ENCODE data around the gene ARHGAP6. TPM values are rescaled to one million over a fixed set of nuclear protein-coding genes. Genes with fewer than 3 reads are reported as not detected.

ARHGAP6 gene
- total RNA-seq, 1 experiment from 2014 or later: 0.10 TPM

- no peak overlapping the region for H3K9ac ChIP-seq (ENCODE audit: low read length)
- ATAC-seq (no peak), DNase-seq (ENCODE audit: low read depth, low spot score) (no peak)
- H3K4me2 ChIP-seq (ENCODE audit: low read length): no peak overlapping the region
- H3K9me3 ChIP-seq (ENCODE audit: control insufficient read depth in 1 of 2, insufficient read depth in 1 of 2, low read depth in 1 of 2, low read length in 2 of 2): no peaks in the 10 kb centered on the region
- ChIA-PET POLR2A (no interaction called here), CTCF (no interaction called here), RAD21 (ENCODE audit: low non-redundant PET in 1 of 2, low total read pairs in 2 of 2, uncharacterized antibody in 2 of 2, unreplicated experiment in 2 of 2) (no interaction called here)
- no peaks in the 10 kb centered on the region for H3K9me2 ChIP-seq (ENCODE audit: insufficient read depth)
- no peaks in the 10 kb centered on the region for H3K36me3 ChIP-seq (ENCODE audit: control insufficient read depth in 1 of 2, insufficient read depth in 2 of 2, low read length in 2 of 2)
- no peak overlapping the region for H3K27ac ChIP-seq (ENCODE audit: low read depth, low read length)
- no peaks in the 10 kb centered on the region for H3K79me2 ChIP-seq (ENCODE audit: insufficient read depth, low read length)
- H3K4me3 ChIP-seq (replicated peaks in 1 of 2; ENCODE audit: low read depth in 1 of 2, low read length in 2 of 2): no peak overlapping the region
- no peaks in the 10 kb centered on the region for H3K4me1 ChIP-seq (ENCODE audit: control insufficient read depth in 1 of 2, insufficient read depth in 2 of 2, low read length in 2 of 2)
- no peak for TF ChIP-seq ZBTB33 (IDR thresholded peaks at IDR 0.05; ENCODE audit: extremely low read depth, insufficient replicate concordance, low read length)
- no peak for TF ChIP-seq EZH2phosphoT487 (IDR thresholded peaks at IDR 0.05; ENCODE audit: borderline replicate concordance)
- no peaks in the 10 kb centered on the region for H4K20me1 ChIP-seq (ENCODE audit: insufficient read depth)
- intact Hi-C loops (cut with micrococcal nuclease): no loop called here
- no TSS peak for BruUV-seq (replicated peaks)
- H3K27me3 ChIP-seq (ENCODE audit: insufficient read depth, low read length): no peaks in the 10 kb centered on the region
- no peak overlapping the region for H2AFZ ChIP-seq (ENCODE audit: low read depth, low read length, poor library complexity, severe bottlenecking)
These were observed 192.8 kb downstream of the ARHGAP6 start for GRCh38 chrX:11472879-11473278.

GRCh38 chrX:11472381-11472780 is 193.3 kb downstream of the ARHGAP6 start:
- H3K79me2 ChIP-seq (ENCODE audit: insufficient read depth, low read length): no peaks in the 10 kb centered on the region
- RAD21 ChIA-PET (ENCODE audit: low non-redundant PET in 1 of 2, low total read pairs in 2 of 2, uncharacterized antibody in 2 of 2, unreplicated experiment in 2 of 2): no interaction called here
- CTCF ChIA-PET: no interaction called here
- POLR2A ChIA-PET: no interaction called here
- H4K20me1 ChIP-seq (ENCODE audit: insufficient read depth): no peaks in the 10 kb centered on the region
- H3K36me3 ChIP-seq (ENCODE audit: control insufficient read depth in 1 of 2, insufficient read depth in 2 of 2, low read length in 2 of 2): no peaks in the 10 kb centered on the region
- no peaks in the 10 kb centered on the region for H3K4me1 ChIP-seq (ENCODE audit: control insufficient read depth in 1 of 2, insufficient read depth in 2 of 2, low read length in 2 of 2)
- H3K9ac ChIP-seq (ENCODE audit: low read length): no peak overlapping the region
- no TSS peak for BruUV-seq (replicated peaks)
- no peak overlapping the region for H3K4me2 ChIP-seq (ENCODE audit: low read length)
- H3K9me2 ChIP-seq (ENCODE audit: insufficient read depth): no peaks in the 10 kb centered on the region
- ATAC-seq (no peak), DNase-seq (ENCODE audit: low read depth, low spot score) (no peak)
- no peak overlapping the region for H2AFZ ChIP-seq (ENCODE audit: low read depth, low read length, poor library complexity, severe bottlenecking)
- no peak overlapping the region for H3K4me3 ChIP-seq (replicated peaks in 1 of 2; ENCODE audit: low read depth in 1 of 2, low read length in 2 of 2)
- no peak for TF ChIP-seq CTCF (IDR thresholded peaks at IDR 0.05 in 2 of 3, conservative IDR thresholded peaks at IDR 0.05 in 1 of 3; ENCODE audit: borderline replicate concordance in 1 of 3, insufficient read depth in 1 of 3, low read depth in 2 of 3, low read length in 2 of 3)
- TF ChIP-seq CEBPB (IDR thresholded peaks at IDR 0.05; ENCODE audit: low read depth): no peak
- TF ChIP-seq POLR2AphosphoS5 (IDR thresholded peaks at IDR 0.05; ENCODE audit: low read depth, low read length): no peak
- TF ChIP-seq EZH2phosphoT487 (IDR thresholded peaks at IDR 0.05; ENCODE audit: borderline replicate concordance): no peak
- no peak for TF ChIP-seq ELF1 (IDR thresholded peaks at IDR 0.05; ENCODE audit: borderline replicate concordance, low read depth)
- no peak for TF ChIP-seq RAD21 (IDR thresholded peaks at IDR 0.05; ENCODE audit: low read depth)
- TF ChIP-seq MAX (IDR thresholded peaks at IDR 0.05): no peak
- no peak for TF ChIP-seq SIN3A (IDR thresholded peaks at IDR 0.05; ENCODE audit: low read depth)
- TF ChIP-seq ZFX (IDR thresholded peaks at IDR 0.05): no peak
- TF ChIP-seq JUND (IDR thresholded peaks at IDR 0.05): no peak
- no peak for TF ChIP-seq SP1 (IDR thresholded peaks at IDR 0.05; ENCODE audit: low read depth)
- TF ChIP-seq SRF (IDR thresholded peaks at IDR 0.05; ENCODE audit: low read depth): no peak
- no peak for TF ChIP-seq CBX3 (IDR thresholded peaks at IDR 0.05; ENCODE audit: low read depth)
- TF ChIP-seq ZBTB33 (IDR thresholded peaks at IDR 0.05; ENCODE audit: extremely low read depth, insufficient replicate concordance, low read length): no peak
- TF ChIP-seq EGR1 (IDR thresholded peaks at IDR 0.05; ENCODE audit: low read depth): no peak
- TF ChIP-seq FOSL1 (IDR thresholded peaks at IDR 0.05; ENCODE audit: low read depth): no peak
- H3K9me3 ChIP-seq (ENCODE audit: control insufficient read depth in 1 of 2, insufficient read depth in 1 of 2, low read depth in 1 of 2, low read length in 2 of 2): no peaks in the 10 kb centered on the region
- H3K27me3 ChIP-seq (ENCODE audit: insufficient read depth, low read length): no peaks in the 10 kb centered on the region
- intact Hi-C loops (cut with micrococcal nuclease): no loop called here
- H3K27ac ChIP-seq (ENCODE audit: low read depth, low read length): no peak overlapping the region

All from HCT116 (cell line).